ENCODE data around the gene MMD.

Gene MMD

GRCh38 chr17:55348749-55349354, 72.8 kb downstream of the MMD start:
- peak; percentile 11 for DNase-seq (ENCODE audit: low read depth)

- no peak for DNase-seq (ENCODE audit: low read depth)
These were observed 74.3 kb downstream of the MMD start for GRCh38 chr17:55347341-55347740.

- no peak for DNase-seq (ENCODE audit: low read depth)
These were observed 75.0 kb downstream of the MMD start for GRCh38 chr17:55346658-55347057.

- DNase-seq (ENCODE audit: low read depth), result no peak
These were observed 76.5 kb downstream of the MMD start for GRCh38 chr17:55345132-55345531.

- no peak for DNase-seq (ENCODE audit: low read depth)
These were observed 77.1 kb downstream of the MMD start for GRCh38 chr17:55344514-55344997.

GRCh38 chr17:55343900-55344513, 77.6 kb downstream of the MMD start:
- no peak for DNase-seq (ENCODE audit: low read depth)

GRCh38 chr17:55342800-55343585, 78.6 kb downstream of the MMD start:
- DNase-seq (ENCODE audit: low read depth), result no peak

Data from HS-27A (cell line).